Activated T-cell treated with anti-CD3 and anti-CD28 coated beads for 48 hours (primary cell): Measurements from ENCODE around the gene NKD2.

Source experiments
- DNase-seq: peaks from one replicate; pipeline ENCODE4 v3.0.0-alpha.2; 2020; ENCODE audit warnings: low read depth

The NKD2 gene

GRCh38 chr5:978693-979092, 29.9 kb upstream of the NKD2 start:
- DNase-seq: no peak

GRCh38 chr5:979100-979817, 29.3 kb upstream of the NKD2 start:
- no peak for DNase-seq

- DNase-seq: no peak
These were observed 28.5 kb upstream of the NKD2 start for GRCh38 chr5:980001-980588.

GRCh38 chr5:980966-981365, 27.6 kb upstream of the NKD2 start:
- DNase-seq: no peak

GRCh38 chr5:981456-981855, 27.1 kb upstream of the NKD2 start:
- DNase-seq: no peak

- no peak for DNase-seq
These were observed 26.0 kb upstream of the NKD2 start for GRCh38 chr5:982377-983237.

- DNase-seq: no peak
These were observed 25.4 kb upstream of the NKD2 start for GRCh38 chr5:983238-983524.

- DNase-seq: no peak
These were observed 25.0 kb upstream of the NKD2 start for GRCh38 chr5:983568-983967.

GRCh38 chr5:984774-985173, 23.8 kb upstream of the NKD2 start:
- DNase-seq: no peak

- no peak for DNase-seq
These were observed 20.8 kb upstream of the NKD2 start for GRCh38 chr5:987761-988160.

GRCh38 chr5:988322-988721, 20.3 kb upstream of the NKD2 start:
- no peak for DNase-seq

GRCh38 chr5:989961-990530, 18.6 kb upstream of the NKD2 start:
- no peak for DNase-seq

GRCh38 chr5:991472-992267, 16.9 kb upstream of the NKD2 start:
- no peak for DNase-seq

- DNase-seq: no peak
These were observed 14.4 kb upstream of the NKD2 start for GRCh38 chr5:994272-994607.

- no peak for DNase-seq
These were observed 13.8 kb upstream of the NKD2 start for GRCh38 chr5:994821-995220.

GRCh38 chr5:995318-995717, 13.3 kb upstream of the NKD2 start:
- no peak for DNase-seq

GRCh38 chr5:997001-997474, 11.6 kb upstream of the NKD2 start:
- no peak for DNase-seq

- no peak for DNase-seq
These were observed 10.9 kb upstream of the NKD2 start for GRCh38 chr5:997711-998110.

- DNase-seq: no peak
These were observed 10.2 kb upstream of the NKD2 start for GRCh38 chr5:998246-999031.

- DNase-seq: no peak
These were observed 9.5 kb upstream of the NKD2 start for GRCh38 chr5:999032-999501.

GRCh38 chr5:999724-1000123, 8.9 kb upstream of the NKD2 start:
- DNase-seq: no peak
